Psoas muscle (tissue), 8 donors: Measurements from ENCODE around the gene PHB1. TPM values are rescaled to one million over a fixed set of nuclear protein-coding genes. Genes with fewer than 3 reads are reported as not detected.

Experiments
- ATAC-seq, 4 donors: fragments of 200-7000 bp; cut with Tn5 transposase; one replicate each; pipeline ENCODE4 v1.9.1; 2020; ENCODE audit warnings: moderate library complexity in 3 of 4, mild to moderate bottlenecking in 2 of 4
- DNase-seq, 2 donors: peaks; one replicate each; pipeline ENCODE4 v3.0.0-alpha.2; 2020
- H3K27ac ChIP-seq: fragments of 200-600 bp; one replicate; pipeline ENCODE4 v1.8.0; 2022
- H3K27me3 ChIP-seq, 3 donors: fragments of 200-600 bp in 1 of 3; one replicate each; pipeline versions ENCODE4 v1.6.1 to v1.8.0; 2013 to 2022; ENCODE audit warnings: low read length in 2 of 3, mild to moderate bottlenecking in 2 of 3, moderate library complexity in 1 of 3; ENCODE audit not compliant: insufficient read depth in 3 of 3
- H3K36me3 ChIP-seq, 2 donors: fragments of 200-600 bp in 1 of 2; one replicate each; pipeline versions ENCODE4 v1.6.1 to v1.8.0; 2013 to 2022; ENCODE audit warnings: low read depth in 1 of 2, mild to moderate bottlenecking in 1 of 2, moderate library complexity in 1 of 2; ENCODE audit not compliant: insufficient read depth in 1 of 2
- H3K4me1 ChIP-seq: fragments of 200-600 bp; one replicate; pipeline ENCODE4 v1.8.0; 2022
- H3K4me3 ChIP-seq: fragments of 200-600 bp; one replicate; pipeline ENCODE4 v1.8.0; 2022; ENCODE audit warnings: mild to moderate bottlenecking
- H3K9me3 ChIP-seq: fragments of 200-600 bp; one replicate; pipeline ENCODE4 v1.8.0; 2022
- CTCF ChIP-seq: fragments of 200-600 bp; IDR thresholded peaks from one replicate; pipeline ENCODE4 v1.8.0; 2022; ENCODE audit warnings: antibody characterized with exemption
- WGBS, 3 donors: extraction: QIAGEN DNeasy Blood & Tissue Kit; methylation state at CpG; one replicate each; pipeline versions ENCODE4 v1.1.6 to v1.1.7; 2013; 5-methylcytosine and 5-hydroxymethylcytosine counted together
- intact Hi-C, 2 donors: fragments of 100-400 bp; cut with DNase I; formaldehyde crosslinking; loops; one replicate each; pipeline versions ENCODE4 v1.11.0 to v1.14.2; 2022
- long read RNA-seq, 2 donors: library from polyadenylated mRNA; unstranded; transcript quantifications; one replicate each; pipeline ENCODE4 v2.0.0, GENCODE V29; 2021
- polyA plus RNA-seq, 3 donors: library from polyadenylated mRNA; stranded (reverse); fragments of 200-250 nt; gene quantifications; one replicate each; pipeline ENCODE4 v1.2.3, GENCODE V29; 2013
- total RNA-seq, 4 donors: library from RNA; stranded (reverse); fragmentation: NEBNext Ultra II Directional in 2 of 4; extraction: Animal tissue kit (Norgen Biotek cat#: 25700) in 2 of 4; gene quantifications; one replicate each; pipeline versions ENCODE4 v1.2.1 to v1.2.4, GENCODE V29; 2021 to 2023
- donor health status: healthy with polysubstance abuse.
- donor health status: DM: no; HTN: no; CAD: no; lungs with moderate emphysema.
- donor health status: Bipolar disorder and iron deficiency.
- donor health status: healthy.
- donor health status: DM: yes; HTN: yes; CAD: no.
- donor health status: DM: no; HTN: no; CAD: no.
- donor health status: DM: no; HTN: no; CAD: no.
- donor health status: DM: yes; HTN: yes; CAD: no.

The PHB1 gene
- total RNA-seq (100 to 1,000 TPM; 134 to 209 (median 168) TPM), polyA plus RNA-seq (100 to 1,000 TPM; 175 to 364 (median 210) TPM)
- long read RNA-seq, donor 1, transcript PHB-201 (7 exons, 1,832 nt), result major isoform, 86 of 98 reads
- long read RNA-seq, donor 1, partial matches to known transcripts, result 1 of 98 reads
- long read RNA-seq, donor 1, other reads (novel, unspliced or antisense), result 5 of 98 reads
- long read RNA-seq, donor 2, transcript PHB-201 (7 exons, 1,832 nt), result major isoform, 147 of 182 reads
- long read RNA-seq, donor 2, partial matches to known transcripts, result 6 of 182 reads
- long read RNA-seq, donor 2, other reads (novel, unspliced or antisense), result 22 of 182 reads

GRCh38 chr17:49414622-49415350, at the start of gene PHB1:
Gene PHB1 (minus strand): TSS chr17:49414882. CDS start chr17:49413264, 1,618 bp downstream.
- 0 to 1% (median 1%) methylated on average over 30 of the region's 30 CpGs for WGBS, 3 donors
- Histone ChIP-seq H3K4me3 (peak within 1 kb of the TSS; percentile 90), H3K9me3 (no peaks in the 10 kb centered on the region), H3K4me1 (peaks cover 5% of the 10 kb centered on the region), H3K27ac (peak within 1 kb of the TSS; percentile 60), H3K36me3 (peaks cover 17 to 35% of the 10 kb centered on the region in 2 donors), H3K27me3 (no peaks in the 10 kb centered on the region)
- intact Hi-C loops, result no loop called here
- ATAC-seq, result peak; percentile 100
- DNase-seq, result peak; percentile 95 to 97
- no peak for TF ChIP-seq CTCF

DNA sequence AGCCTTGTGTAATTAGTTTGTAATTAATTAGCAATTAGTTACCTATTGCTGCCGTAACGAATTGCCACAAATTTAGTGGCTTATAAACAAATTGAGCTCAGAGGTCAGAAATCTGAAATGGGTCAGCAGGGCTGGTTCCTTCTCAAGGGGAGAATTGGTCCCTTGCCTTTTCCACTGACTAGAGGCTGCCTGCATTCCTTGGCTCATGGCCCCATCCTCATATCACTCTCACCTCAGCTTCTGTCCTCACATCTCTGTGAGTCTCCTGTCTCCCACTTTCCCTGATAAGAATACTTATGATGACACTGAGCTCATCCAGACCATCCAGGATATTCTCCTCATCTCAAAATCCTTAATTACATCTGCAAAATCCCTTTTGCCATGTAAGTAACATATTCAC, 49.4 kb upstream of the PHB1 start:
- no peak for TF ChIP-seq CTCF
- intact Hi-C loops, result no loop called here
- Histone ChIP-seq H3K9me3 (peaks cover 3% of the 10 kb centered on the region), H3K36me3 (no peaks in the 10 kb centered on the region), H3K27ac (no peak overlapping the region), H3K27me3 (peaks cover 0 to 4% (median 0%) of the 10 kb centered on the region in 3 donors), H3K4me3 (no peak overlapping the region), H3K4me1 (no peaks in the 10 kb centered on the region)
- ATAC-seq (no peak), DNase-seq (no peak)
- WGBS, 3 donors, result 89 to 95% (median 91%) methylated on average over 2 of the region's 2 CpGs

DNA sequence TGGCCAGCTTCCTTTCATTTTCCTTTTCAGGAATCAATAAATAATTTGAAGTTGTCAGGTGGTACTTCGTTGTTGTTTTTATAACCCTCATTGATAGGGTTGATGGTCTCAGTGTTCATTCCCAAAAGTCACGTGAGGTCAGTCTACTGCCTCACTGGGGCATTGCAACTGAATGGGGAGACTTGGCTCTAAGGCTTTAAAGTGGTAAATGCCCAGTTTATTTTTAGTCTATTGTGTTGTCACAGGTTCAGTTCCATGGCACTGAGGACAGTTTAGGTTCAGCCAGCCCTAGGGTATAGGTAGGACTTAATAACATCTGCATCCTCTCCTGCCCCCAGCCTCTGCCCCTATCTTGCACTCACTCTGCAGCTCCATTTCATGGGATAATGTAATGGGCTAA, 46.9 kb upstream of the PHB1 start:
- no peak overlapping the region for H3K4me3 ChIP-seq
- H3K4me1 ChIP-seq, result no peaks in the 10 kb centered on the region
- DNase-seq (no peak), ATAC-seq (peak in 1 of 4 donors; percentile 57)
- H3K27ac ChIP-seq, result no peak overlapping the region
- intact Hi-C loops, result no loop called here
- no peaks in the 10 kb centered on the region for H3K36me3 ChIP-seq
- no peak for TF ChIP-seq CTCF
- peaks cover 3% of the 10 kb centered on the region for H3K9me3 ChIP-seq
- H3K27me3 ChIP-seq, result peaks cover 0 to 9% (median 0%) of the 10 kb centered on the region in 3 donors
- 20 to 40% (median 28%) methylated on average over 2 of the region's 2 CpGs for WGBS, 3 donors

- H3K4me3 ChIP-seq, result no peak overlapping the region
- no peak overlapping the region for H3K27ac ChIP-seq
- H3K9me3 ChIP-seq, result peaks cover 3% of the 10 kb centered on the region
- H3K27me3 ChIP-seq, result peaks cover 0 to 11% (median 2%) of the 10 kb centered on the region in 3 donors
- ATAC-seq, result no peak
- WGBS, 3 donors, result 82 to 84% (median 83%) methylated on average over 7 of the region's 7 CpGs
- no peak for TF ChIP-seq CTCF
- no peak for DNase-seq
- intact Hi-C loops, result no loop called here
- H3K4me1 ChIP-seq, result no peaks in the 10 kb centered on the region
- H3K36me3 ChIP-seq, result no peaks in the 10 kb centered on the region
These were observed 45.7 kb upstream of the PHB1 start for GRCh38 chr17:49460401-49460800.
